ENCODE data around the gene PDLIM4.

The PDLIM4 gene

GRCh38 chr5:132227485-132228240 lies 29.8 kb upstream of the PDLIM4 start, which contains the start of gene P4HA2:
P4HA2 (minus strand) TSS chr5:132227853; CDS start chr5:132218626, 9,227 bp downstream.
- peak; percentile 95 for DNase-seq (ENCODE audit: low spot score)

DNA sequence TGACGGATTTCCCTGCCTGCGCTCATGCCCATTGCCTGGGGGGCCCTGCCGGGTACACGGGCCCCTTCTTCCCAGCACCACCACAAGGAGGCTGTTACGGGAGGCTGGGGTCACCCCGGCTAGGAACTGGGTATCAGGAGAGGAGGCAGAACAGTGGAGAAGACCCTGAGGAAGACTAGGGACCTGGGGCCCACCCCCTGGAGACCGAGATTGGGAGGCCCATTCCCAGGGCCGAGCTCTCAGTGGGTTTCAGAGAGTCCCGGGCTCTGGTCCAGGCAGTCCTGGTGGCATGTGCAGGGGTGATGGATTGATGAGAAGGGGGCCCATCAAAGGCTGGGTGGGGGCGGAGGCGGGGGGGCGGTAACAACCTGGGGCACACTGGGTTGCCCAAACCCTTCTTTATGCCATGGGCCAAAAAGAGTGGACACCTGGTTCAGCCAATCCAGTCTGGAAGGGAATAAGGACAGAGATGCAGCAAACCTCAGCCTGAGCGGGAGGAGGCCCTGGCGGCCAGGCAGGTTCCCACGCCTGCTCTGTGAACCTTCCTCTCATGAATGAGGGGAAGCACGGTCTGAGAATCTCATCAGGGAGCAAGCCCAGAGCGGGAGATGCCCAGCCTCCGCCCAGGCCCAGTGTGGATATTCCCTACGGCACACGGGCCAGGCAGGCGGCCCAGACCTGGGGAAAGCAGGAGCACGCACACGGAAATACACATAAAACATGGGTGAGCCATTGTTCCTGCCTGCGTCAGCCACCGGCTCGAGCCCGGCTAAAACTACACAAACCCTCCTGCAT lies 29.1 kb upstream of the PDLIM4 start:
- DNase-seq (ENCODE audit: low spot score), result no peak

- no peak for DNase-seq (ENCODE audit: low spot score)
Observed at GRCh38 chr5:132229236-132229635, 28.3 kb upstream of the PDLIM4 start.

DNA sequence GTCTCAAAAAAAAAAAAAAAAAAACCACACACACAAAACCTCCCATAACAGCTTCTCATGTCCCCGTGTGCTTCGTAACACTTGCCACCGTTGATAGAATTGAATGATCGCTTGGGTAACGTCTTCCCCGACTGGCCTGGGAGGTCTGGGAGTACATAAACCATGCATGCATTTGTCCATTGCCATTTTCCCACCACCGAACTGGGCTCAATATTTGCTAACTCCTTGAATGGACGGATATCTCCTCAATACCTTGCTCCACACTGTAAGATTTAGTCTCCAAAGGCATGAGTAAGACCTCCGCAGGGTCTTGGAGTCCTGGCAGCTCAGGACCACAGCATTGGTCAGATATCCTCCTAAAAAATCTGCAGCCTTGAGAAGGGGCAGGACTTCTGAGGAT lies 26.6 kb upstream of the PDLIM4 start:
- DNase-seq (ENCODE audit: low spot score), result no peak

DNA sequence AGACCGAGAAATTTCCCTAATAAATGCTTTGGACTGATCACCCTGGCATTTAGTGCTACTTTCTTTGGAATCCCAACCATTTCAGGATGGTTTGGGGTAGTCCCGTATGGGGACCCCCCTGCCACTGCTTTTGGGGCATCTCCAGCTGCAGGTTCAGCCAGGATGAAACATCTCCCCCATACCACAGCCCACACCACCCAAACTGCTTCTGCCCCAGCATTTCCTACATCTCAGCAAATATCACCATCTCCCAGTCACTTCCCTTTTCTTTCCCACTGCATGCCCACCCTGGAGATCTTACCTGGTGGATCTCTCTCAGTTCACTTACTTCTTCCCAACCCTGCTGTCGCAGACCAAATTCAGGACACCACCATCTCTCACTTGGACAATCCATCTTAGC lies 25.0 kb upstream of the PDLIM4 start:
- no peak for DNase-seq (ENCODE audit: low spot score)

DNA sequence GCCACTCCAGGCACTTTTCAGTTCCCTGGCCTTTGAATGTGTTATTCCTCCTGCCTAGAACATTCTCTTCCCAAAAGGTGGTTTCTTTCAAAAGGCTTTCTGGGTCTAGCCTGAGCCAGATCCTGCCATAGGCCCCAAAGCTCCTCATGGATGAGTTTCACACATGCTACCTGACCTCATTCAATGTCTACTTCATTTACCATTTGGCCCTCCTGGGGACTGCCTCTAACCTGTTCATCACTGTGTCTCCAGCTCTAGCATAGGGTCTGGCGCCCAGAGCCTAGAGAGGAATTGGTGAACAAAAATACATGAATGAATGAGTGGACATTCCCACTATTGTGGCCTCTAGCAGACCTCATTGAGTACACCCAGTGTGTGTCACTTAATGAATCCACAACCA lies 24.4 kb upstream of the PDLIM4 start:
- no peak for DNase-seq (ENCODE audit: low spot score)

DNA sequence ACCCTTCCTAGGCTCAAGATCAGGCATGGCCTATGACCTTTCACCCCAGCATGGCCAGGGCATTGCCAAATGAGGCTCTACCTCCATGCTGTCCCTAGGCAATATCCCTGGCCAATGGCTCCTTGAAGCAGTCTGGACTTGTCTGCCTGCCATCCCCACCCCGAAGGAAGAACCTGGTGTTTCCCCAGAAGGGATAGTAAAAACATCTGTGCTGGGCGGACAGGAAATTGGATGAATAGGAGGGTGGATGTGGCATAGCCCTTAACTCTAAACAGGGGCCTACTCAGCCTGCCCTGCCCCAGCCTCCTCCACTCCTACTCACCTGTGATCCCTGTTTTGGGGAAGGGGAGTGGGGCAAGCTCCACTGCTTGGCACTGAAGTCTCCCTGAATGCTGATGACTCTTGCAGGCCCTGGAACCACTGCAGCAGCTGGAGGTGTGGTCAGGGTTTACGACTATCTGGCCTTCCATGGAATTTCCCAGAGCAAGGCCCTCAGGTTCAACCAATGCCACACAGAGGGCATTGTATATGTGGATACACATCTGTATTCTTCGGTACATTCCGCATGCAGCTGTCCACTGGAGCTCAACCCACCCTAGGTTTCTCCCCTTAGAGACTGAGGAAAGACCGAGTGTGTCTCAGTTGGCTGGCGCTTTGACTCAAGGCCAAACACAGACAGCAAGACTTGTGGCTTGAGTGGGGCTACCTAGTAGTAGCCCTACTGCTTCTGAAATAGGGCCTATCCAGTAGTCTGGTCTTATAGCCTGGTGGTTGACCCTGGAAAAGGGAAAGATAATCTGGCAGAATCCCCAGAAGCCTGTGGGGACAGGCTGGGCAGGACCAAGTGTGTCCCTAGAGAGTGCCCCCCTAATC lies 23.4 kb upstream of the PDLIM4 start:
- DNase-seq (ENCODE audit: low spot score), result no peak

GRCh38 chr5:132234684-132235062 lies 22.8 kb upstream of the PDLIM4 start:
- DNase-seq (ENCODE audit: low spot score), result no peak

DNA sequence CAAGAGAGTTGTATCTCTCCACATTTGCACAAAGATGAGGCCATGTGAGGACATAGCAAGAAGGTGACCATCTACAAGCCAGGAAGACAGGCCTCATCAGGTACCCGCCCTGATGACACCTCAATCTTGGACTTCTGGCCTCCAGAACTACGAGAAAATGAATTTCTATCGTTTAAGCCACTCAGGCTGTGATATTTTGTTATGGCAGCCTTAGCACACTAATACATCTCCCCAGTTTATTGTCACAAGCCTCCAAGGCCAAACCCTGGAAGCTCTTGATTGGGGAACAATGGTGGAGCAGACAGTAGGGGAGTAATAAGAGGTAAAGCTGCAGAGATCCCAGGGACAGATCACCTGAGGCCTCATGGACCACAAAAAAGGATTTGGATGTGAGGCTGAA lies 22.2 kb upstream of the PDLIM4 start:
- no peak for DNase-seq (ENCODE audit: low spot score)

- peak; percentile 36 for DNase-seq (ENCODE audit: low spot score)
Observed at GRCh38 chr5:132237141-132237540, 20.4 kb upstream of the PDLIM4 start.

GRCh38 chr5:132237670-132238069 lies 19.8 kb upstream of the PDLIM4 start:
- DNase-seq (ENCODE audit: low spot score), result no peak

DNA sequence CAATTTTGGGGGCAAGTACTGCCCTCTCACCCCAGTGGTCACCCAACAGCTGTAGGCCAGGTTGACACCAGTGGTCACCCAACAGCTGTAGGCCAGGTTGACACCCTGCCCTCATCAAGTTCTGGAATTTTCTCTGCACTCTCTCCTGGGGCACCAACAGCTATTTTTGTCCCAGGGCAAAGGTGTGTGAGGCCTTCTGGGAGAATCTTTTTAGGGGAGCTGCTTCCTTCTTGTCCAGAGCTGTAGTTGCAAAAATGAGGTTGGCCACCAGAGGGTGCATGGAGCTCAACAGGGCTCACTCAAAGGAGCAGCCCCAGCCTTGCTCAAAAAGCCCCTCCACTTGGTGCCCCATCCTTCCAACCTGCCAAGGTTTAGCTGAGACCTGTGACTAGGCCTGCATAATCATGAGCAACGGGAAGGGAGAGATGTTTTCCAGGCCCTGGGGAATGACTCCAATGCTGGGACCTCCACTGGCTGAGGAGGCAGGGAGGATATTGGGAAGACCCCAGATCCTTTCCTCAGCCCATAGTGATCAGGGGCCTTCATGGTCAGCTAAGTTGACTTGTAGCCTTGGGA lies 19.2 kb upstream of the PDLIM4 start:
- DNase-seq (ENCODE audit: low spot score), result peak; percentile 72

DNA sequence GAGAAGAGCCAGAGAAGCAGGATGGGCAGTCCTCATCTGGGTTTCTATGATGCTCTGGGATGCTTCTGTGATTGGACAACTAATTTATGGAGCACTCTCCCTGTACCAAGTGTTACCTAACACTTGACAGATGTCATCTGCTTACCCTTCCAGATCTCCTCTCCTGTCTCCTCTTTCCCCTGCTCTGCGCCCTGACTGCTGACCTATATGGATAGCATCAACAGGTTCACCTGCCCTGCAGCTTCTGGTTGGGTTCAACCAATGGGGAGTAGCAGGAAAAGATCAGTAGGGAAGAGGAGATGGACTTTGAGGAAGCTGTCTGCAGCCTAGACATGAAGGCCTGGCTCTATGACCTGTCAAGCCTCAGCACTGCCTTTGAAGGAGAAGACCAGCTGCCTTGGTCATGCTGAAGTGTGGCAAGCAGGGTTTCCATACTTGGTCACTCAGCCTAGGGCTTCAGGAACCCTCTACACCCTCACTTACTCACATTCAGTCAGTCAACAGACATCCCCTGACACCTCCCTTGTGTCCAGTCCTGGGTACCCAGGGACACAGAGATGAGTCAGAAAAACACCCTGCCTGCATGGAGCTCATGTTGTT lies 18.5 kb upstream of the PDLIM4 start:
- no peak for DNase-seq (ENCODE audit: low spot score)

DNA sequence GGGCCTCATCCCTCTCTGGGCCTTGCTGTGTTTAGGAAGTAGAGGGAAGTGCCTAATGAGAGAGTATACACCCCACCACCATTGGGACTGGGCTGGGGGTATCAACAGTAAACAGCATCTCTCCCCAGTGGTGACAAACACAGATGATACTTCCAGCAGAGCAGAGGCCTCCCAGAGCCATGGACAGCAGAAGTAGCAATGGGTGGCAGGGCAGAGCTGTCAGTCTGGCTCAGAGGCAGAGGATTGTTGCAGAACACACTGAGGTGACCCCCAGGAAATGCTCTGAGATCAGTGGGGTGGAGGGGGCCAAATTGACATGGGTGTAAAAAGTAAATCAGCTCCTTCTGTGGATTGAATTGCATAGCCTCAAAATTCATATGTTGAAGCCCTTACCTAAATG lies 17.7 kb upstream of the PDLIM4 start:
- no peak for DNase-seq (ENCODE audit: low spot score)

DNA sequence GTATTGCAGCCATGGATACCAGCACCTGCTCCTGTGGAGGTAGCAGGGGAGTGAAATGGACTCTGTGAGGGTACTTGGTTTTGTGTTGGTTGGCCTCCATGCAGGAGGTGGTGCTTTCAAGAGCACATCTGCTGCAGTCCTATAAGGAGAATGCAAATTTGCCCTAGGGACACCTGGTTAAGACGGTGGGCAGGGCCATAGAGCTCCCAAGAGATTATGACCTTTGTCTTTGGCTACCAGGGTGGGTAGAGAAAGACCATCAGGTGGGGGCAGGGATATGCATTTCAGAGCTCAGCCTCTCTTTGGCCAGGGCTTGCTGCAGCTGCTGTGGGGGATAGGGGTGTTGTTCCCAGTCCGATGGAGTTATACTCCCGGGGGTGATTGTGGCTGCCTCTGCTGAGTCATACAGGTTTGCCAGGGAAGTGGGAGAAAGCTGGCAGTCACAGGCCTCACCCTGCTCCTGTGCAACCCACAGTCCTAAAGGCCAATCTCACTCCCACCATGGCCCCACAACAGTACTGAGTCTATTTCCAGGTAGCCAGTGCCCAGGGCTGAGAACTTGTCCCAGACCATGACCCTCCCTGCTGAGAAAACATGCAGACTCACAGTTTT lies 14.0 kb upstream of the PDLIM4 start:
- no peak for DNase-seq (ENCODE audit: low spot score)

- DNase-seq (ENCODE audit: low spot score), result no peak
Observed at GRCh38 chr5:132245593-132245992, 11.9 kb upstream of the PDLIM4 start.

DNA sequence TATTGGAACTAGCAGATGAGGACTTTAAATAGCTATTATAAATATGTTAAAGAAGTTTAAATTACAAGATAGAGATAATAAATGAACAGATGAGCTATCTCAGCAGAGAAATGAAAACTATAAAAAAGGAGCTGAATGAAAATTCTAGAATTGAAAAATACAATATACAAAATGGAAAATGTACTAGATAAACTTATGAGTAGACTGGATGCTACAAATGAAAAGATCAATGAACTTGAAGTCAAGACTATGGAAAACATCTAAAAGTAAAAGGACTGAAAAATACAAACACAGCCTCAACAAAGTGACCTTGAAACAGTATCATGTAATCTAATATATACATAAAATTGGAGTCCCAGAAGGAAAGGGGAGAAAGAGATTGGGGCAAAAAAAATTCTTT lies 10.7 kb upstream of the PDLIM4 start:
- no peak for DNase-seq (ENCODE audit: low spot score)

DNA sequence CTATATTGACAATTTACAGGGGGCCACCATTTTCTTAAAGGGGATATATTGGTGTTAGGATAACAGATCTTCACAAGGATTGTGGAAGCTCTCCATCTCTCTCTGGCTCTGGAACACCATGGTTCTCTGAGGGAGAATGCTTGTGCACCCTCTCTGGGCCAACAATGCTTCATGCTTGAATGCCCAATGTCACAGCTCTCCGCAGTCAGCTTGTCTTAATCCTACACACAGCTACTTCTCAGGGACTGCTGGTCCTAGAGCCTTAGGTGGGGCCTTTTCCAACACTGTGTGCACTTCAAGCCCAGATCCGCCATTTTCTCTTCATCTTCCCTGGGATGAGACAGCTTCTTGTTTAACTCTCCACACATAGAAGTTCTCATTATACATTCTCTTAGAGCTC lies 6.9 kb upstream of the PDLIM4 start:
- DNase-seq (ENCODE audit: low spot score), result no peak

- DNase-seq (ENCODE audit: low spot score), result no peak
Observed at GRCh38 chr5:132251220-132251725, 6.2 kb upstream of the PDLIM4 start.

DNA sequence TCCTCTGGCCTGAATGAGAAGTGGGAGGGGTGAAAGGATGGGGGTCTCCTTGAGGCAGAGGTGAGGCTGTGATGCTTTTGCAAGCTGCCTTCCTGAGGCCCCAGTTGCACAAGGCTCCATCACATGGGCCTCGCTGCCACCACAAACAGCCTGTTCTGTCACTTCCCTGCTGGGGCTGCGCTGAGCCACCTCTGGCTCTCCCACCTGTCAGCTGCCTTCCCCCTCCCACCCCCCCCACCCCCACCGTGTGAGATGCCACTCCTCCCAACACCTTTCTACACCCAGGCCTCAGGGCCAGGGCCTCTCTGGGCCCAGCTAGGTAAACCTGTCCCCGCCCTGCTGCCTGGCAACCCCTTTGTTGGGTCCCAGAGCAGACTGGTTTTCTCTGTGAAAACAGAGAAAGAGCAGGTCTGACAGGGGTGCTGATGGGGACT lies 4.5 kb upstream of the PDLIM4 start:
- DNase-seq (ENCODE audit: low spot score), result no peak
